Measurements from ENCODE around the gene ZNHIT3.

The ZNHIT3 gene

GRCh38 chr17:36509272-36509985 is 22.9 kb downstream of the ZNHIT3 start:
- H3K9me3 Mint-ChIP-seq, result no peaks in the 10 kb centered on the region
- H3K4me1 Mint-ChIP-seq (ENCODE audit: low read depth in 2 of 2), result no peaks in the 10 kb centered on the region
- DNase-seq, result no peak
- H3K4me3 Mint-ChIP-seq, result no peak overlapping the region
- H3K27ac Mint-ChIP-seq, result no peak overlapping the region
- H3K36me3 Mint-ChIP-seq (ENCODE audit: insufficient read depth), result peaks cover 2% of the 10 kb centered on the region
- H3K27me3 Mint-ChIP-seq, result no peaks in the 10 kb centered on the region
- ATAC-seq (replicated peaks), result no peak

- ATAC-seq (replicated peaks) (no peak), DNase-seq (no peak)
- Mint-ChIP-seq H3K9me3 (no peaks in the 10 kb centered on the region), H3K27ac (peak overlapping the region in 1 of 2 donors; percentile 38), H3K36me3 (ENCODE audit: insufficient read depth) (peaks cover 2% of the 10 kb centered on the region), H3K4me1 (ENCODE audit: low read depth in 2 of 2) (no peaks in the 10 kb centered on the region), H3K27me3 (no peaks in the 10 kb centered on the region), H3K4me3 (no peak overlapping the region)
These were observed 24.2 kb downstream of the ZNHIT3 start for GRCh38 chr17:36510636-36511035.

GRCh38 chr17:36511216-36511615 is 24.7 kb downstream of the ZNHIT3 start:
- DNase-seq (no peak), ATAC-seq (replicated peaks) (no peak)
- peak overlapping the region in 1 of 2 donors; percentile 38 for H3K27ac Mint-ChIP-seq
- H3K36me3 Mint-ChIP-seq (ENCODE audit: insufficient read depth), result peaks cover 2% of the 10 kb centered on the region
- no peaks in the 10 kb centered on the region for H3K4me1 Mint-ChIP-seq (ENCODE audit: low read depth in 2 of 2)
- H3K27me3 Mint-ChIP-seq, result no peaks in the 10 kb centered on the region
- no peaks in the 10 kb centered on the region for H3K9me3 Mint-ChIP-seq
- no peak overlapping the region for H3K4me3 Mint-ChIP-seq

GRCh38 chr17:36512641-36513040 is 26.2 kb downstream of the ZNHIT3 start:
- Mint-ChIP-seq H3K4me1 (ENCODE audit: low read depth in 2 of 2) (no peaks in the 10 kb centered on the region), H3K4me3 (no peak overlapping the region), H3K27ac (no peak overlapping the region), H3K36me3 (ENCODE audit: insufficient read depth) (no peaks in the 10 kb centered on the region), H3K27me3 (no peaks in the 10 kb centered on the region), H3K9me3 (no peaks in the 10 kb centered on the region)
- no peak for DNase-seq
- ATAC-seq (replicated peaks), result no peak

GRCh38 chr17:36514856-36515255 is 28.4 kb downstream of the ZNHIT3 start:
- peaks cover 4% of the 10 kb centered on the region for H3K36me3 Mint-ChIP-seq (ENCODE audit: insufficient read depth)
- H3K9me3 Mint-ChIP-seq, result no peaks in the 10 kb centered on the region
- H3K27me3 Mint-ChIP-seq, result no peaks in the 10 kb centered on the region
- no peak overlapping the region for H3K4me3 Mint-ChIP-seq
- ATAC-seq (replicated peaks) (no peak), DNase-seq (no peak)
- H3K27ac Mint-ChIP-seq, result peak overlapping the region in 1 of 2 donors; percentile 71
- no peaks in the 10 kb centered on the region for H3K4me1 Mint-ChIP-seq (ENCODE audit: low read depth in 2 of 2)

GRCh38 chr17:36515837-36516236 is 29.4 kb downstream of the ZNHIT3 start:
- Mint-ChIP-seq H3K27me3 (no peaks in the 10 kb centered on the region), H3K4me3 (no peak overlapping the region), H3K27ac (no peak overlapping the region), H3K9me3 (no peaks in the 10 kb centered on the region), H3K36me3 (ENCODE audit: insufficient read depth) (peaks cover 7% of the 10 kb centered on the region), H3K4me1 (ENCODE audit: low read depth in 2 of 2) (no peaks in the 10 kb centered on the region)
- DNase-seq (no peak), ATAC-seq (replicated peaks) (no peak)

DNA sequence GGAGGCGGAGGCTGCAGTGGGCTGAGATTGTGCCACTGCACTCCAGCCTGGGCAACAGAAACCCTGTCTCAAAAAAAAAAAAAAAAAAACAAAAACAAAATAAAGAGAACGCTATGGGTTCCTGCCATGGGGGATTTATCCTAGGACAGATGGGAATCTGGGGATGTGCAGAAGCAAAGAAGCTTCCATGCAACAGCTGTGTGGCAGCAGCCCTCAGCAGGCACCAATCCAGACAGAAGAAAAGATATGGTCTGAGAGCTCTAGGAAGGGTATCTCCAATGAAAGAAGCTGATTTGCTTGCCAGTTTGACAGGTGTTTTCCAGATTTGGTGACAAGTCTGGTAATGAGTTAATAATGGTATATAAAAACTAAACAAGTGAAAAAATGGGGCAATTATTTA is 36.6 kb downstream of the ZNHIT3 start:
- H3K27ac Mint-ChIP-seq, result peak overlapping the region in 1 of 2 donors; percentile 20
- peaks cover 44% of the 10 kb centered on the region for H3K36me3 Mint-ChIP-seq (ENCODE audit: insufficient read depth)
- no peaks in the 10 kb centered on the region for H3K27me3 Mint-ChIP-seq
- no peak overlapping the region for H3K4me3 Mint-ChIP-seq
- H3K9me3 Mint-ChIP-seq, result no peaks in the 10 kb centered on the region
- no peak for DNase-seq
- peaks cover 5% of the 10 kb centered on the region in 2 donors for H3K4me1 Mint-ChIP-seq (ENCODE audit: low read depth in 2 of 2)
- ATAC-seq (replicated peaks), result no peak

GRCh38 chr17:36524428-36524876 is 38.0 kb downstream of the ZNHIT3 start:
- Mint-ChIP-seq H3K36me3 (ENCODE audit: insufficient read depth) (peaks cover 44% of the 10 kb centered on the region), H3K4me1 (ENCODE audit: low read depth in 2 of 2) (peaks cover 5 to 7% of the 10 kb centered on the region in 2 donors), H3K9me3 (no peaks in the 10 kb centered on the region), H3K4me3 (no peak overlapping the region), H3K27me3 (no peaks in the 10 kb centered on the region), H3K27ac (peak overlapping the region in 1 of 2 donors; percentile 59)
- no peak for ATAC-seq (replicated peaks)
- no peak for DNase-seq

DNA sequence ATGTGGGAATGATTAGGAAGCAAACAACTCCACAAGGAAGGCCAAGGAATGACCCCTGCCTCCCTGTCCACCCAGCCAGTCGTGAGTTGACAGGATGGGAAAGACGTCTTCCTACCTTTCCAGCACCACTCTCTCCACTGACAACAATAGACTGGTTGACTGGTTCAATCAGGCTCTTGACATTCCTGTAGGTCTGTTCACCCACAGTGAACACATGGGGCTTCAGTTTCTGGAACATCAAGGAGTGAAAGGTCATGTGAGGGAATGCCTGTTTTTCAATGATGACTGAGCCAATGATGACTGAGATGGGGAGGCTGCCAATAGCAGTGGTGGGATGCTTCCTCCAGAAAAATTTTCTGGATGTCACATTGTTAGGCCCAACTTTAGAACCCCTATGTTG is 38.6 kb downstream of the ZNHIT3 start:
- no peak overlapping the region for H3K27ac Mint-ChIP-seq
- no peaks in the 10 kb centered on the region for H3K27me3 Mint-ChIP-seq
- no peaks in the 10 kb centered on the region for H3K9me3 Mint-ChIP-seq
- H3K4me3 Mint-ChIP-seq, result no peak overlapping the region
- DNase-seq (no peak), ATAC-seq (replicated peaks) (no peak)
- peaks cover 44% of the 10 kb centered on the region for H3K36me3 Mint-ChIP-seq (ENCODE audit: insufficient read depth)
- peaks cover 5 to 7% of the 10 kb centered on the region in 2 donors for H3K4me1 Mint-ChIP-seq (ENCODE audit: low read depth in 2 of 2)

DNA sequence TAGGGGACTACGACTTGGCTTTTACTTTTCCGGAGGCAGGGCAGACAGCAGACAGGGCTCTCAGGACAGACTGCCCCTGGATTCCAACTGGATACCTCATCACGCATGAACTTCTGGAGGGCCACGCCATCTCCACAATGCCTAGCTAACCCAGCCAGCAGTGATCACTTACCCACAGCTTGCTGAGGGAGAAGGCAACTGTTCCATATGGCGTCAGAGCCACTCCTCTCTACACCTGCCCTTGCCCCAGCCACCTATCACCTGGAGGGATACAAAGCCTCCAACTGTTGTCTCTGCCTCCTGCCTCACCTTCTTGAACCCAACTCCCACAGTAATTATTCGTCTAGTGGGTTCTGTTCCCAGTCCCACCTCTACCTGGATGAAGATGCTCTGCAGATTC is 39.4 kb downstream of the ZNHIT3 start:
- Mint-ChIP-seq H3K4me3 (no peak overlapping the region), H3K4me1 (ENCODE audit: low read depth in 2 of 2) (peaks cover 5 to 7% of the 10 kb centered on the region in 2 donors), H3K27ac (peak overlapping the region in 1 of 2 donors; percentile 3), H3K36me3 (ENCODE audit: insufficient read depth) (peaks cover 40% of the 10 kb centered on the region), H3K27me3 (no peaks in the 10 kb centered on the region), H3K9me3 (no peaks in the 10 kb centered on the region)
- DNase-seq (no peak), ATAC-seq (replicated peaks) (no peak)

- no peaks in the 10 kb centered on the region for H3K9me3 Mint-ChIP-seq
- no peak for ATAC-seq (replicated peaks)
- H3K4me1 Mint-ChIP-seq (ENCODE audit: low read depth in 2 of 2), result peaks cover 5 to 11% of the 10 kb centered on the region in 2 donors
- H3K27me3 Mint-ChIP-seq, result no peaks in the 10 kb centered on the region
- H3K36me3 Mint-ChIP-seq (ENCODE audit: insufficient read depth), result peaks cover 28% of the 10 kb centered on the region
- no peak for DNase-seq
- no peak overlapping the region for H3K4me3 Mint-ChIP-seq
- peak overlapping the region in 1 of 2 donors; percentile 3 for H3K27ac Mint-ChIP-seq
These were observed 41.3 kb downstream of the ZNHIT3 start for GRCh38 chr17:36527621-36528250.

DNA sequence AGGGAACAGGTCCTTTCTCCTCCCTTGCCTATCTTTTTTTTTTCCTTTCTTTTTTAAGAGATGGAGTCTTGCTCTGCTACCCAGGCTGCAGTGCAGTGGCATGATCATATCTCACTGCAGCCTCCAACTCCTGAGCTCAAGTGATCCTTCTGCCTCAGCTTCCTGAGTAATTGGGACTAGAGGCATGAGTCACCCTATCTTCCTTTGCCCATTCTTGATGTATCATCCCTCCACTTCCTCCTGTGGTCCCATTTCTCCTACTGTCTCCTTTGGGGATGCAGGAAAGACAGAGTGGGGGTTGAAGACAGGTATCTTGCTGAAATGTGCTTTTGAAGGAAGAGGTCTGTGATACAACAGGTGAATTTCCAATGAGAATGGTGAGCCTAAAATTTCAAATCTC is 42.6 kb downstream of the ZNHIT3 start:
- no peak for ATAC-seq (replicated peaks)
- no peak for DNase-seq
- H3K4me1 Mint-ChIP-seq (ENCODE audit: low read depth in 2 of 2), result peaks cover 15 to 16% of the 10 kb centered on the region in 2 donors
- no peak overlapping the region for H3K4me3 Mint-ChIP-seq
- H3K27me3 Mint-ChIP-seq, result no peaks in the 10 kb centered on the region
- H3K27ac Mint-ChIP-seq, result peak overlapping the region; percentile 2 to 41
- H3K9me3 Mint-ChIP-seq, result no peaks in the 10 kb centered on the region
- peaks cover 27% of the 10 kb centered on the region for H3K36me3 Mint-ChIP-seq (ENCODE audit: insufficient read depth)

DNA sequence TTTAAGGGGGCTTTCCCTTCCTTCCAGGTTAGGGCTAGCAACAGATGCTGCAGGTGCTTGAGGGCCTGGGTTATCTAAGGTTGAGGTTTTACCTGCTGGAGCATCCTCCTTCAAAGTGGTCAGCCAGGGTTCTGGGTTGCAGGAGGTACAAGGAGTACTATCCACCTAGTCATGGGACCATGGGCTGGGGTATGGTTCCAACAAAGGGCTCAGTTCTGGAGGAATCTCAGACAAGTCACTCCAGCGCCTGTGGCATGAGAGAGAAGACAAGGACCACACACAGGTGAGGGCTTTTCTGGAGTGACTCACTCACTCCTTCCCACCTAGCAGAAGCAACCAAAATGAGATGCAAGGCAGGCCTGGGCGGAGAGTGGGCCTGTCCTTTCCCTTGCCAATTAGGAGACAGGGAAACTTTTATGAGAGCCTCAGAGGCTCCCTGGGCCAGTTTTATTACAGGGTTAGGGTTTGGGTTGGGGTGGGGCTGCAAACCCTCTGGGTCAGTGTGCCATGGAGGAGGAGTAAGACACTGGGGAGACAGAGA is 46.0 kb downstream of the ZNHIT3 start:
- H3K27me3 Mint-ChIP-seq, result no peaks in the 10 kb centered on the region
- peaks cover 15 to 26% of the 10 kb centered on the region in 2 donors for H3K4me1 Mint-ChIP-seq (ENCODE audit: low read depth in 2 of 2)
- DNase-seq (no peak), ATAC-seq (replicated peaks) (no peak)
- H3K4me3 Mint-ChIP-seq, result peak overlapping the region in 1 of 2 donors; percentile 43
- no peak overlapping the region for H3K27ac Mint-ChIP-seq
- H3K9me3 Mint-ChIP-seq, result no peaks in the 10 kb centered on the region
- peaks cover 27% of the 10 kb centered on the region for H3K36me3 Mint-ChIP-seq (ENCODE audit: insufficient read depth)

All from effector memory CD8-positive, alpha-beta T cell (primary cell).